Pulmonary artery endothelial cell (primary cell): ENCODE data around the gene CMTM2. TPM values are rescaled to one million over a fixed set of nuclear protein-coding genes. Genes with fewer than 3 reads are reported as not detected.
"Not testable (repeated sequence)": the region's sequence is repeated elsewhere in the genome, so short reads cannot be mapped to it uniquely, and the experiment has no call there.

Experiments used
- DNase-seq: peaks from one replicate; pipeline ENCODE4 v3.0.0-alpha.2; 2011; ENCODE audit warnings: low read depth, low spot score
- total RNA-seq: library from RNA; depleted of rRNA; stranded (reverse); fragments of >200 nt; gene quantifications from 2 replicates; pipeline ENCODE4 v1.2.3, GENCODE V29; 2014

Gene CMTM2
- total RNA-seq, 1 donor from 2014 or later, result not detected

DNA sequence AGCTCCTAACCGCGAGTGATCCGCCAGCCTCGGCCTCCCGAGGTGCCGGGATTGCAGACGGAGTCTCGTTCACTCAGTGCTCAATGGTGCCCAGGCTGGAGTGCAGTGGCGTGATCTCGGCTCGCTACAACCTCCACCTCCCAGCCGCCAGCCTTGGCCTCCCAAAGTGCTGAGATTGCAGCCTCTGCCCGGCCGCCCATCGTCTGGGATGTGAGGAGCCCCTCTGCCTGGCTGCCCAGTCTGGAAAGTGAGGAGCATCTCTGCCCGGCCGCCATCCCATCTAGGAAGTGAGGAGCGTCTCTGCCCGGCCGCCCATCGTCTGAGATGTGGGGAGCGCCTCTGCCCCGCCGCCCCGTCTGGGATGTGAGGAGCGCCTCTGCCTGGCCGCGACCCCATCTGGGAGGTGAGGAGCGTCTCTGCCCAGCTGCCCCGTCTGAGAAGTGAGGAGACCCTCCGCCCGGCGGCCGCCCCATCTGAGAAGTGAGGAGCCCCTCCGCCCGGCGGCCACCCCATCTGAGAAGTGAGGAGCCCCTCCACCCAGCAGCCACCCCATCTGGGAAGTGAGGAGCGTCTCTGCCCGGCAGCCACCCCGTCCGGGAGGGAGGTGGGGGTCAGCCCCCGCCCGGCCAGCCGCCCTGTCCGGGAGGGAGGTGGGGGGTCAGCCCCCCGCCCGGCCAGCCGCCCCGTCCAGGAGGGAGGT lies 51.4 kb downstream of the CMTM2 start:
- DNase-seq, result not testable (repeated sequence)

DNA sequence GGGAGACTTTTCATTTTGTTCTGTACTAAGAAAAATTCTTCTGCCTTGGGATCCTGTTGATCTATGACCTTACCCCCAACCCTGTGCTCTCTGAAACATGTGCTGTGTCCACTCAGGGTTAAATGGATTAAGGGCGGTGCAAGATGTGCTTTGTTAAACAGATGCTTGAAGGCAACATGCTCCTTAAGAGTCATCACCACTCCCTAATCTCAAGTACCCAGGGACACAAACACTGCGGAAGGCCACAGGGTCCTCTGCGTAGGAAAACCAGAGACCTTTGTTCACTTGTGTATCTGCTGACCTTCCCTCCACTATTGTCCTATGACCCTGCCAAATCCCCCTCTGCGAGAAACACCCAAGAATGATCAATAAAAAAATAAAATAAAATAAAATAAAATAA lies 52.3 kb downstream of the CMTM2 start:
- not testable (repeated sequence) for DNase-seq

DNA sequence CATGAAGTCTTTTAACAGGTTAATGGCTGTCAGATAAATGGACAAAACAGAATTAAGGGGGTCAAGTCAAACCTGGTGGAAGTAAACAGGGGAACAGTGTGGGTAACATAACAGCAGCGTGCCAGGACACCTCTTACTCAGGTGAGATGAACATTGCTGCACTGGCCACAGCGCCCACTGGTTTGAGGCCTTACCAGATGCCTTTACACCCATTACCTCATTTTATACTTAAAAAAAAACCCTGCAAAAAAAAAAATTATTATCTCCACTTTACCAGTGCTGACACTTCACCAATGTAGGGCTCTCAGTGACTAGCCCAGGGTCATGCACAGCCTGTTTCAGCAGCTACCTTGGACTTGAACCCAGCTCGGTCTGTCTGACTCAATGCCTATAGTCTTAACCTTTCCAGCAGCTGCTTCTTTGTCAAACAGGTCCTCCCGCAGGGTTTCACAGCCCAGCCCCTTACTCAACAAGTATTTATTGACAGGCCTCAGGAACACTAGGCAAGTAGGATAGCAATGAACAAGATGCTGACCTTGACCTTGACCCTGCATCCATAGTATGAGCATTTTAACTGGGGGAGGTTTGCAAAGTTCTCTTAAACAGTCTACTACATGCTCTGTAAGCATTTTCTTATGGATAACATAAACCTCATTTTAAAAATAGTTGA lies 55.4 kb downstream of the CMTM2 start:
- DNase-seq, result no peak

DNA sequence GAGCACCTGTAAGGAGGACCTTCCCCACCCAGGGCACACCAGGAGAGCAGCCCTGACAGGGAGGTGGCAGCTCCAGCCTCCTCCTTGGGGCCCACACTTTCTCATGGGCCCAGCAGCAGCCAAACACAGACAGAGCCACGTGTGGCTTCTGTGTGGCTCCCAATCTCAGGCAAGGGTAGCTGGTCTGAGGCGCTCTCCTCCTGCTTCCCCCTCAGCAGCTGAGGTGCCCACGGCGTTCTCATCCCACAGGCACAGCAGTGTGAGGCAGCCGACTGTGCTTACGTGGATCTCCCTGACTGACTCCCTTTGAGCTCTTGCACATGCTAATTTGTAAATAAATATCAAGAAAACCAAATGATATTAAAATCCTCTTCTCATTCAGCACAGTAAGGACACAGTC lies 56.1 kb downstream of the CMTM2 start:
- DNase-seq, result no peak

DNA sequence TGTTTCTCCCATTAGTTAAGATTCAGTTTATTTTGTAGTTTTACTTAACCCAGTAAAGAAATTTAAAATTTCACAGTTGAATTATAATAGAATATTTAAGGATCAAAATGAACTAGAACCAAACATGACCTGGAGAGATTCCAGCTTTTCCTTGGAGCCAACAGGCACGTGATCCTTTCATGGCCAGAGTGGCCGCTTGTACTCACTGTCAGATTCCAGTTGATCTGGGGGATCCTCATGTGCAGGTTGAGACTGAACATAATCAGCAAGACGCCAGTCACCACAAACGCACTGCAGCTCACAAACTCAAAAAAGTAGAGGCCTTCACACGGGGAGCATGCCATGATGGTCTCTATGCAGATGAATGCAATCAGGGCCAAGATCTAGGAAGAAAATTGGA lies 56.9 kb downstream of the CMTM2 start:
- no peak for DNase-seq

DNA sequence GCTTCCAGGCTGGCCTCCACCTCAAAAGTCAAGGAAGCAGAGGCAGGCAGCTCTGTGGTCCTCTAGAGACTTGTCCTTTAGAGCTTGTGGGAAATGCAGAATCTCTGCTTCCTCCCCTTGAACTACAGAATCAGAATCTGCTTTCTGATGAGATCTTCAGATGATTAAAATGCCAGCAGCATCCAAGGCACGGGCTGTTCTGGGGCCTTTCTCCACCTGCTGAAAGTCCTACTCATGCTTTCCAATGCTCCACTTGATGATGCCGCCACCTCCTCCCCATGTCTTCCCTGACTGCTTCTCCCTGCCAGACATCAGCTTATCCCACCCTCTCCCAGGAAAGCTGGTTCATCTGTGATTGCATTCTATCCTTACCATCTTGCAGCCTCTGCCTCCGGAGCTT lies 58.5 kb downstream of the CMTM2 start:
- no peak for DNase-seq

Other genes starting within 250 kb of the CMTM2 start
- 512 and 580 TPM in 2 replicates for gene CDH5, start 212.8 kb upstream of the CMTM2 start, total RNA-seq
- gene BEAN1, start 152.2 kb upstream of the CMTM2 start, total RNA-seq, result 0.26 TPM in 1 of 2 replicates, not detected in the other
- gene TK2, start 29.3 kb upstream of the CMTM2 start, total RNA-seq, result 25.8 and 38.4 TPM in 2 replicates
- 74.6 and 103 TPM in 2 replicates for gene CKLF, start 26.9 kb upstream of the CMTM2 start, total RNA-seq
- gene CMTM1, start 13.0 kb upstream of the CMTM2 start, total RNA-seq, result 2.9 and 4.8 TPM in 2 replicates
- 23.5 and 23.7 TPM in 2 replicates for gene CMTM3, start 25.2 kb downstream of the CMTM2 start, total RNA-seq
- 8.5 and 12.3 TPM in 2 replicates for gene CMTM4, start 117.3 kb downstream of the CMTM2 start, total RNA-seq
- 131 and 166 TPM in 2 replicates for gene DYNC1LI2, start 172.1 kb downstream of the CMTM2 start, total RNA-seq
- gene TERB1, start 222.1 kb downstream of the CMTM2 start, total RNA-seq, result 0.07 TPM in 1 of 2 replicates, not detected in the other